ENCODE measurements around the gene LPCAT3.

Gene LPCAT3

DNA sequence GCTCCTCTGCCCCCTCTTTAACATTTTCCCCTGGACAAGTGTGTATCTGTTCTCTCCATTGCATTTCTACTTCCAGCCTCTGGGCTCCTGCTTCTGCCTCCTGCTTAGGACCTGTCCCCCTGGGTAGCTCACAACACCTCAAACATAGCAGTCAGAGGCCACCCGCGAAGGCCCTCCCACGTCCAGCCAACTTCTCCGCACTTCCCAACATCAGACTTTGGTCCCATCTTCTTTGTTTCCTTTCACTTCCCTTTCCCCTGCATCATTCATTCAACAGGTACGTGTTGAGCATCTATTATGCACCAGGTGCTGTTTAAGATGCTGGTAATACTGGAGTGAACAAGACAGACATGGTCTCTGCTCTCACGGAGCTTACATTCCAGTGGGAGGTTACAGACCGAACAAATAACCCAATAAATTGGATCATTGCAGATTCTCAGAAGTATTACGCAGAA lies 71.3 kb downstream of the LPCAT3 start:
- no peaks in the 10 kb centered on the region for H3K27me3 ChIP-seq (ENCODE audit: control insufficient read depth in 3 of 3, insufficient read depth in 3 of 3, low read depth in 1 of 3, low read length in 3 of 3)
- H3K4me1 ChIP-seq (ENCODE audit: control insufficient read depth in 2 of 2, insufficient read depth in 1 of 2, low read depth in 1 of 2, low read length in 2 of 2) = peaks cover 10 to 11% of the 10 kb centered on the region in 2 donors
- no peak overlapping the region for H2BK15ac ChIP-seq (ENCODE audit: low read length)
- no peak overlapping the region for H2BK12ac ChIP-seq (ENCODE audit: low read length)
- no CpG with 5 or more reads among the region's 8 CpGs for WGBS, 2 donors (ENCODE audit: extremely low coverage in 2 of 2, insufficient read length in 2 of 2, insufficient replicate concordance in 1 of 2)
- H3K9ac ChIP-seq (ENCODE audit: low read depth, low read length, poor library complexity) = peak overlapping the region; percentile 14
- H3K79me1 ChIP-seq (ENCODE audit: low read depth, low read length) = no peaks in the 10 kb centered on the region
- peak overlapping the region; percentile 56 for H3K4me2 ChIP-seq (ENCODE audit: insufficient read depth, low read length, poor library complexity, severe bottlenecking)
- no peak for DNase-seq (ENCODE audit: low spot score)
- peak overlapping the region in 1 of 2 donors; percentile 60 for H3K4me3 ChIP-seq (ENCODE audit: low read length in 2 of 2)
- no peak overlapping the region for H3K23ac ChIP-seq (ENCODE audit: low read depth, low read length, poor library complexity)
- H4K91ac ChIP-seq (ENCODE audit: low read depth, low read length, poor library complexity) = no peak overlapping the region
- no peak overlapping the region for H3K18ac ChIP-seq (ENCODE audit: low read length)
- no peak overlapping the region for H3K27ac ChIP-seq (replicated peaks; ENCODE audit: low read length)
- H3K14ac ChIP-seq (ENCODE audit: low read length) = no peak overlapping the region
- H2AK5ac ChIP-seq (ENCODE audit: low read depth, low read length) = no peak overlapping the region
- no peak overlapping the region for H2BK5ac ChIP-seq (ENCODE audit: low read length)
- no peak overlapping the region for H4K8ac ChIP-seq (ENCODE audit: low read depth, low read length)
- no peak overlapping the region for H3K4ac ChIP-seq (ENCODE audit: low read length)
- no peak overlapping the region for H2BK120ac ChIP-seq (ENCODE audit: low read depth, low read length)
- peaks cover 5 to 30% of the 10 kb centered on the region in 2 donors for H3K36me3 ChIP-seq (replicated peaks in 1 of 2; ENCODE audit: control insufficient read depth in 2 of 2, insufficient read depth in 2 of 2, low read length in 2 of 2)
- no peaks in the 10 kb centered on the region for H3K9me3 ChIP-seq (replicated peaks in 1 of 2; ENCODE audit: control insufficient read depth in 2 of 2, insufficient read depth in 1 of 2, low read depth in 1 of 2, low read length in 2 of 2)
- H2AFZ ChIP-seq (ENCODE audit: low read length) = no peak overlapping the region

GRCh38 chr12:6946033-6946919 lies 72.0 kb downstream of the LPCAT3 start:
- H3K9ac ChIP-seq (ENCODE audit: low read depth, low read length, poor library complexity) = peak overlapping the region; percentile 14

DNA sequence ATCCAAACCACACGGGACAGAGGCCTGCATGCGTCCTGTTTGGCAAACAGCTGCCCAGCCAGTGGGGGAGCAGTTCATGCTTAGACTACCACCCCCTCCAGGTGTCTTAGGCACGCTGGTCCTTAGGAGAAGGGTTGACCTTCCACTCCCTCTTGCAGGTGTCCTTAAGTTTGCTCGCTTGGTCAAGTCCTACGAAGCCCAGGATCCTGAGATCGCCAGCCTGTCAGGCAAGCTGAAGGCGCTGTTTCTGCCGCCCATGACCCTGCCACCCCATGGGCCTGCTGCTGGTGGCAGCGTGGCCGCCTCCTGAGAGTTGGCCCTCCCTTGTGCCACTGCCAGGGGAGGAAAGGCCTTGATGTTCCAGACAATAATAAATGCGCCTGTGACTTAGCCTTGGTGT lies 72.7 kb downstream of the LPCAT3 start:
- no peak overlapping the region for H2BK120ac ChIP-seq (ENCODE audit: low read depth, low read length)
- H4K8ac ChIP-seq (ENCODE audit: low read depth, low read length) = no peak overlapping the region
- H3K14ac ChIP-seq (ENCODE audit: low read length) = no peak overlapping the region
- H4K91ac ChIP-seq (ENCODE audit: low read depth, low read length, poor library complexity) = no peak overlapping the region
- no peaks in the 10 kb centered on the region for H3K27me3 ChIP-seq (ENCODE audit: control insufficient read depth in 3 of 3, insufficient read depth in 3 of 3, low read depth in 1 of 3, low read length in 3 of 3)
- DNase-seq (ENCODE audit: low spot score) = no peak
- peak overlapping the region in 1 of 2 donors; percentile 9 for H3K4me3 ChIP-seq (ENCODE audit: low read length in 2 of 2)
- H3K79me1 ChIP-seq (ENCODE audit: low read depth, low read length) = peaks cover 4% of the 10 kb centered on the region
- H3K23ac ChIP-seq (ENCODE audit: low read depth, low read length, poor library complexity) = no peak overlapping the region
- peaks cover 17 to 42% of the 10 kb centered on the region in 2 donors for H3K36me3 ChIP-seq (replicated peaks in 1 of 2; ENCODE audit: control insufficient read depth in 2 of 2, insufficient read depth in 2 of 2, low read length in 2 of 2)
- no peak overlapping the region for H2AK5ac ChIP-seq (ENCODE audit: low read depth, low read length)
- H3K4ac ChIP-seq (ENCODE audit: low read length) = no peak overlapping the region
- H3K18ac ChIP-seq (ENCODE audit: low read length) = no peak overlapping the region
- H2BK5ac ChIP-seq (ENCODE audit: low read length) = no peak overlapping the region
- H3K9ac ChIP-seq (ENCODE audit: low read depth, low read length, poor library complexity) = no peak overlapping the region
- H3K9me3 ChIP-seq (replicated peaks in 1 of 2; ENCODE audit: control insufficient read depth in 2 of 2, insufficient read depth in 1 of 2, low read depth in 1 of 2, low read length in 2 of 2) = no peaks in the 10 kb centered on the region
- H2BK12ac ChIP-seq (ENCODE audit: low read length) = no peak overlapping the region
- no CpG with 5 or more reads among the region's 11 CpGs for WGBS, 2 donors (ENCODE audit: extremely low coverage in 2 of 2, insufficient read length in 2 of 2, insufficient replicate concordance in 1 of 2)
- H2BK15ac ChIP-seq (ENCODE audit: low read length) = no peak overlapping the region
- H3K4me1 ChIP-seq (ENCODE audit: control insufficient read depth in 2 of 2, insufficient read depth in 1 of 2, low read depth in 1 of 2, low read length in 2 of 2) = peaks cover 7 to 11% of the 10 kb centered on the region in 2 donors
- H3K27ac ChIP-seq (replicated peaks; ENCODE audit: low read length) = no peak overlapping the region
- no peak overlapping the region for H3K4me2 ChIP-seq (ENCODE audit: insufficient read depth, low read length, poor library complexity, severe bottlenecking)
- no peak overlapping the region for H2AFZ ChIP-seq (ENCODE audit: low read length)

More at GRCh38 chr12:6946033-6946919, 72.0 kb downstream of the LPCAT3 start:
- H3K18ac ChIP-seq (ENCODE audit: low read length) = peak overlapping the region; percentile 28
- no CpG with 5 or more reads among the region's 32 CpGs for WGBS, 2 donors (ENCODE audit: extremely low coverage in 2 of 2, insufficient read length in 2 of 2, insufficient replicate concordance in 1 of 2)
- peak overlapping the region in 1 of 2 donors; percentile 60 for H3K4me3 ChIP-seq (ENCODE audit: low read length in 2 of 2)
- H3K9me3 ChIP-seq (replicated peaks in 1 of 2; ENCODE audit: control insufficient read depth in 2 of 2, insufficient read depth in 1 of 2, low read depth in 1 of 2, low read length in 2 of 2) = no peaks in the 10 kb centered on the region
- no peaks in the 10 kb centered on the region for H3K79me1 ChIP-seq (ENCODE audit: low read depth, low read length)
- peaks cover 11 to 36% of the 10 kb centered on the region in 2 donors for H3K36me3 ChIP-seq (replicated peaks in 1 of 2; ENCODE audit: control insufficient read depth in 2 of 2, insufficient read depth in 2 of 2, low read length in 2 of 2)
- H3K14ac ChIP-seq (ENCODE audit: low read length) = no peak overlapping the region
- DNase-seq (ENCODE audit: low spot score) = no peak
- H2BK15ac ChIP-seq (ENCODE audit: low read length) = no peak overlapping the region
- no peak overlapping the region for H2BK5ac ChIP-seq (ENCODE audit: low read length)
- H3K4ac ChIP-seq (ENCODE audit: low read length) = no peak overlapping the region
- H2BK120ac ChIP-seq (ENCODE audit: low read depth, low read length) = no peak overlapping the region
- no peaks in the 10 kb centered on the region for H3K27me3 ChIP-seq (ENCODE audit: control insufficient read depth in 3 of 3, insufficient read depth in 3 of 3, low read depth in 1 of 3, low read length in 3 of 3)
- no peak overlapping the region for H4K91ac ChIP-seq (ENCODE audit: low read depth, low read length, poor library complexity)
- no peak overlapping the region for H2BK12ac ChIP-seq (ENCODE audit: low read length)
- H2AK5ac ChIP-seq (ENCODE audit: low read depth, low read length) = peak overlapping the region; percentile 7
- peak overlapping the region; percentile 56 for H3K23ac ChIP-seq (ENCODE audit: low read depth, low read length, poor library complexity)
- no peak overlapping the region for H2AFZ ChIP-seq (ENCODE audit: low read length)
- no peak overlapping the region for H4K8ac ChIP-seq (ENCODE audit: low read depth, low read length)
- peak overlapping the region; percentile 56 for H3K4me2 ChIP-seq (ENCODE audit: insufficient read depth, low read length, poor library complexity, severe bottlenecking)
- no peak overlapping the region for H3K27ac ChIP-seq (replicated peaks; ENCODE audit: low read length)
- H3K4me1 ChIP-seq (ENCODE audit: control insufficient read depth in 2 of 2, insufficient read depth in 1 of 2, low read depth in 1 of 2, low read length in 2 of 2) = peaks cover 10 to 11% of the 10 kb centered on the region in 2 donors
